Kidney (tissue), 14 donors: Measurements from ENCODE around the gene DNASE1L1. TPM values are rescaled to one million over a fixed set of nuclear protein-coding genes. Genes with fewer than 3 reads are reported as not detected.

Source experiments
- DNase-seq, 5 donors: peaks; one replicate each; pipeline ENCODE4 v3.0.0-alpha.2; 2013 to 2020
- FAIRE-seq: peaks from 2 replicates; lab custom pipeline; 2012; peaks lifted over from hg19 to GRCh38; lab: Jason Lieb, UNC
- H3K27ac ChIP-seq, 2 donors: one replicate each; pipeline ENCODE4 v1.7.0; 2013; ENCODE audit warnings: low read depth in 2 of 2, low read length in 2 of 2, inconsistent platforms in 1 of 2
- H3K27me3 ChIP-seq: one replicate; pipeline ENCODE4 v1.7.1; 2013; ENCODE audit warnings: low read length, inconsistent platforms; ENCODE audit not compliant: control insufficient read depth, insufficient read depth
- H3K36me3 ChIP-seq, 3 donors: one replicate each; pipeline versions ENCODE4 v1.7.0 to v1.7.1; 2013; ENCODE audit warnings: low read length in 3 of 3, control low read depth in 1 of 3, inconsistent platforms in 1 of 3; ENCODE audit not compliant: insufficient read depth in 3 of 3, control insufficient read depth in 2 of 3
- H3K4me1 ChIP-seq, 3 donors: one replicate each; pipeline versions ENCODE4 v1.7.0 to v1.7.1; 2013; ENCODE audit warnings: low read length in 3 of 3, inconsistent platforms in 1 of 3, low read depth in 1 of 3; ENCODE audit not compliant: control insufficient read depth in 2 of 3, insufficient read depth in 2 of 3
- H3K4me3 ChIP-seq, 3 donors: one replicate each; pipeline versions ENCODE4 v1.7.0 to v1.8.1; 2013; ENCODE audit warnings: low read length in 3 of 3, control low read depth in 1 of 3, inconsistent platforms in 1 of 3
- H3K9ac ChIP-seq, 3 donors: one replicate each; pipeline versions ENCODE4 v1.7.0 to v1.7.1; 2013; ENCODE audit warnings: low read length in 3 of 3, control low read depth in 1 of 3, inconsistent platforms in 1 of 3
- H3K9me3 ChIP-seq, 3 donors: one replicate each; pipeline versions ENCODE4 v1.7.0 to v1.7.1; 2013; ENCODE audit warnings: low read length in 3 of 3, control low read depth in 1 of 3, inconsistent platforms in 1 of 3; ENCODE audit not compliant: control insufficient read depth in 2 of 3, insufficient read depth in 1 of 3
- intact Hi-C: fragments of 100-400 bp; cut with DNase I; formaldehyde crosslinking; loops from one replicate; pipeline ENCODE4 v1.11.1; 2022
- polyA plus RNA-seq: library from polyadenylated mRNA; stranded (reverse); fragments of 350-450 nt; fragmentation: Illumina TruSeq; extraction: RNeasy Lipid Tissue Mini Kit (QIAGEN cat#74804); gene quantifications from one replicate; pipeline ENCODE4 v1.2.3, GENCODE V29; 2014; ENCODE audit warnings: low read depth, low replicate concordance; ENCODE audit not compliant: insufficient read depth
- total RNA-seq: library from RNA; stranded (reverse); fragmentation: NEBNext Ultra II Directional; extraction: Animal tissue kit (Norgen Biotek cat#: 25700); gene quantifications from one replicate; pipeline ENCODE4 v1.2.1, GENCODE V29; 2021
- TF ChIP-seq, protein P1 (sequence below): IDR thresholded peaks from 3 replicates; pipeline ENCODE4 v1.5.1; 2012; ENCODE audit warnings: mild to moderate bottlenecking, moderate library complexity, borderline replicate concordance; ENCODE audit not compliant: insufficient read depth; ENCODE audit errors: extremely low read depth
- donor health status: control.
- donor health status: control.
- donor health status: control.
- donor health status: control.
- donor health status: control.
- donor health status: DM: yes; HTN: yes; CAD: no.
- donor health status: Normal renal cell carcinoma (clear cell type).

The DNASE1L1 gene
- total and polyA plus RNA-seq, 2 donors from 2014 or later = 28.0 to 33.8 TPM

DNA sequence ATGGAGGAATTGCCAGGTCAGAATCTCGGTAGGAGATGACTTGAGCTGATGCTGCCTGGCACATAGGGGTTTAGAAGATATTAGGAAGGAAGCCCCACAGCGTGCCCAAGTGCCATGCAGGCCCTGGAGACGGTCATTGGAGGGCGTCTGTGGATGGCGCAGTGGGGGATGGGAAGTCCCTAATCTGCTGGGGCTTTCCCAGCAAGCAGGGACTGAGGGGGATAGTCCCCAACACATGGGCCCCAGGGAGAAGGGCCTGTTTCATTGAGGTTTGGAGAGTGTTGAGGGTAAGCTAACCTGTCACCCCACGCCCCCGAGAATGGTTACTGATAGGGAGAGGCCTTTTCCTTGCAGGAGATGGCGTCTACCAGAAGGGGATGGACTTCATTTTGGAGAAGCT, 10.1 kb upstream of the DNASE1L1 start:
- intact Hi-C loops = no loop called here
- Histone ChIP-seq H3K9ac (no peak overlapping the region), H3K4me3 (no peak overlapping the region), H3K9me3 (no peaks in the 10 kb centered on the region), H3K27ac (no peak overlapping the region), H3K4me1 (no peaks in the 10 kb centered on the region), H3K36me3 (no peaks in the 10 kb centered on the region), H3K27me3 (no peaks in the 10 kb centered on the region)
- FAIRE-seq (no peak), DNase-seq (no peak)
- TF ChIP-seq, protein P1, sequence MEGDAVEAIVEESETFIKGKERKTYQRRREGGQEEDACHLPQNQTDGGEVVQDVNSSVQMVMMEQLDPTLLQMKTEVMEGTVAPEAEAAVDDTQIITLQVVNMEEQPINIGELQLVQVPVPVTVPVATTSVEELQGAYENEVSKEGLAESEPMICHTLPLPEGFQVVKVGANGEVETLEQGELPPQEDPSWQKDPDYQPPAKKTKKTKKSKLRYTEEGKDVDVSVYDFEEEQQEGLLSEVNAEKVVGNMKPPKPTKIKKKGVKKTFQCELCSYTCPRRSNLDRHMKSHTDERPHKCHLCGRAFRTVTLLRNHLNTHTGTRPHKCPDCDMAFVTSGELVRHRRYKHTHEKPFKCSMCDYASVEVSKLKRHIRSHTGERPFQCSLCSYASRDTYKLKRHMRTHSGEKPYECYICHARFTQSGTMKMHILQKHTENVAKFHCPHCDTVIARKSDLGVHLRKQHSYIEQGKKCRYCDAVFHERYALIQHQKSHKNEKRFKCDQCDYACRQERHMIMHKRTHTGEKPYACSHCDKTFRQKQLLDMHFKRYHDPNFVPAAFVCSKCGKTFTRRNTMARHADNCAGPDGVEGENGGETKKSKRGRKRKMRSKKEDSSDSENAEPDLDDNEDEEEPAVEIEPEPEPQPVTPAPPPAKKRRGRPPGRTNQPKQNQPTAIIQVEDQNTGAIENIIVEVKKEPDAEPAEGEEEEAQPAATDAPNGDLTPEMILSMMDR = no peak

DNA sequence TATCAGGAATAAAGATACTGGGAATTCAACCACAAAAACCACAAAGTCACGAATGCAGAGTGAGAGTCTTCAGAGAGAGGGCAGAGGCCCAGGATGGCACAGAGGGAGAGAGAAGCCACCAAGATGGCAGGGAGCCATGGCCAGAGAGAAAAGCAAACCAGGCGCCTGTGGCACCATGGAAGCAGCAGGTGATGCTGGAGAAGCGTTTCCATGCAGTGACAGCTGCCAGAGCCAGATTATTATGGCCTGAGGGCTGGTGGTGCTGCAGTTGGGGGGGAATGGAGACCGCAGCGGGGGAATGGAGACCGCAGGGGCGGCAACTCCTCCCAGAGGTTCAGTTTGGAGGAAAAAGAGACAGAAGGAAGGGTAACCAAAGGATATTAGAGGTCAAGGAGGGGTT, 8.1 kb upstream of the DNASE1L1 start:
- Histone ChIP-seq H3K4me3 (no peak overlapping the region), H3K27me3 (no peaks in the 10 kb centered on the region), H3K9me3 (no peaks in the 10 kb centered on the region), H3K27ac (no peak overlapping the region), H3K9ac (no peak overlapping the region), H3K36me3 (no peaks in the 10 kb centered on the region), H3K4me1 (peaks cover 0 to 6% (median 0%) of the 10 kb centered on the region in 3 donors)
- FAIRE-seq (no peak), DNase-seq (no peak)
- TF ChIP-seq, protein P1 = no peak
- intact Hi-C loops = no loop called here

DNA sequence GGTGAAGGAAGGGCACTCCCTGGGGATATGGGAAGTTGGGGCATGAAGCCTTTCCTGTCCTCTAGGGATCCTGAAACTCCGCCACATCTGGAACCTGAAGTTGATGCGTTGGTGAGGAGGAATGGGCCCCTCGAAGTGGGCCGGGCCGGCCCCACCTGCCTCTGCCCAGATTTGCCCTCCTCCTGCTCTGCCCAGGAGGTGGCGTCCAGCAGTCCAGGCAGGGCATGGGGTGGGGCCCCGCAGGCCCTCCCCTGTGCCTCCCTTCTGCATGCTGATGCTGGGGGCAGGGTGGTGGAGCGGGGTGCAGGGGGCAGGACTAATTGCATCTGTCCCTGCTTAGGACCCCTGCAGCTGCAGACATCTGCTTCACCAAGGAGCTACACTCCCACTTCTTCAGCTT, 4.1 kb upstream of the DNASE1L1 start:
- Histone ChIP-seq H3K27ac (no peak overlapping the region), H3K4me3 (no peak overlapping the region), H3K9ac (no peak overlapping the region), H3K27me3 (no peaks in the 10 kb centered on the region), H3K36me3 (no peaks in the 10 kb centered on the region), H3K9me3 (no peaks in the 10 kb centered on the region), H3K4me1 (peaks cover 0 to 6% (median 0%) of the 10 kb centered on the region in 3 donors)
- no peak for DNase-seq
- FAIRE-seq = no peak
- TF ChIP-seq, protein P1 = no peak
- intact Hi-C loops = no loop called here

DNA sequence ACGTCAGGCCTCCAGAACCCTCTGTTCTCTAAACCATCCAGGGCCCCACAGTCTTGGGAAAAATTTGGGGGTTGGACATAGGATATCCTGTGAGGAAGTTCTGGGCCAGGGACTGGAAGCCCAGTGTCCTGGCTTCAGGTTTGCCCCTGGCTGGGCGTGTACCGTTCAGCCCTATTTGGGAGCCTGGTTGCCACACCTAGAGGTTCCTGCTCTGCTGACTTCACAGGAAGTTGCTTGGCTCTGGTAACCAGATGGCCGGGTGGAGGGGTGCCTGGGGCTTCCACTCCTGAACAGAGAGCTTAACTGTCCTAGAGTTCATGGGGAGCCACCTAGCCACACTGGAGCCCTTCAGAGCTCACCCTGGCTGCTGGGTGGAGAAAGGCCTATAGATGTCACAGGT, 3.4 kb upstream of the DNASE1L1 start:
- no peaks in the 10 kb centered on the region for H3K27me3 ChIP-seq
- H3K36me3 ChIP-seq = no peaks in the 10 kb centered on the region
- no peak for FAIRE-seq
- peak overlapping the region in 2 of 3 donors; percentile 46 to 48 for H3K9ac ChIP-seq
- no peak for DNase-seq
- intact Hi-C loops = no loop called here
- TF ChIP-seq, protein P1 = no peak
- no peaks in the 10 kb centered on the region for H3K9me3 ChIP-seq
- peak overlapping the region; percentile 83 to 90 for H3K27ac ChIP-seq
- H3K4me1 ChIP-seq = peaks cover 0 to 6% (median 0%) of the 10 kb centered on the region in 3 donors
- peak overlapping the region in 2 of 3 donors; percentile 45 to 63 for H3K4me3 ChIP-seq
